Measurements from ENCODE around the gene ATXN1L. TPM values are rescaled to one million over a fixed set of nuclear protein-coding genes. Genes with fewer than 3 reads are reported as not detected.
"Not testable (repeated sequence)": the region's sequence is repeated elsewhere in the genome, so short reads cannot be mapped to it uniquely, and the experiment has no call there.

ATXN1L gene
- total RNA-seq, 3 donors from 2014 or later, result 15.3 to 17.3 (median 15.5) TPM

DNA sequence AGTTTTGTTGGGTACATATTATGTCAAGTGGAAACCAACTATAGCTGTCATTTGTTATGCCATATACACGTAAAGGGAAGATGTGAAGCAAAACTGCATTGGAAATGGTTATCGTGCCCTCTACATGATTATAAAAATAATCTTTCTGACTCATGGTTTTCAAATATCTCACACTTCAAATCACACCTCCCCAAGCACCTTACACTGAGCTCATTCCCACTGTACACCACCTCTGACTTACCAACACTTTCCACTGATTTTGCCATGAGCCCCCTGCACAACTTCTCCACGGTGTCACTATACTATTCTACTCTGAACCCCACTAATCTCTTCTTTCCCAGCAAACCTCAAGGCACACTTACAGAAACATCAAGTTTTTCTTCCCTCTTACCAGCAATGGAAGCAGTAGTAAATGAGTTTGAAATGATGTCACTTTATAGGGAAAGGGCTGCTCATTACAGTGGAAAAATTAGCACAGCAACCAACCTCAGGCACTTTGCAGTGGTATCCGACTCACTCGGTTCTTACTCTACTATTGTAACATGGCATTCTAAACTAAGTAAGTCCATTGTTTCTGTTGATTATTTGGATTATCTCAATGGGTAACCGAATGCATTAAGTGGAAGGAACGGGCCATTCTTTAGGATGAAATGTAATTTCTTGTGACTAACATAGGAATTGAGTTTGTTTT lies 19.5 kb downstream of the ATXN1L start:
- Mint-ChIP-seq H3K9me3 (no peaks in the 10 kb centered on the region), H3K36me3 (ENCODE audit: insufficient read depth) (peaks cover 16% of the 10 kb centered on the region), H3K27me3 (ENCODE audit: low read depth) (no peaks in the 10 kb centered on the region), H3K4me1 (ENCODE audit: low read depth) (peaks cover 9% of the 10 kb centered on the region), H3K4me3 (no peak overlapping the region)
- DNase-seq, result no peak
- peak; percentile 18 to 46 for ATAC-seq

DNA sequence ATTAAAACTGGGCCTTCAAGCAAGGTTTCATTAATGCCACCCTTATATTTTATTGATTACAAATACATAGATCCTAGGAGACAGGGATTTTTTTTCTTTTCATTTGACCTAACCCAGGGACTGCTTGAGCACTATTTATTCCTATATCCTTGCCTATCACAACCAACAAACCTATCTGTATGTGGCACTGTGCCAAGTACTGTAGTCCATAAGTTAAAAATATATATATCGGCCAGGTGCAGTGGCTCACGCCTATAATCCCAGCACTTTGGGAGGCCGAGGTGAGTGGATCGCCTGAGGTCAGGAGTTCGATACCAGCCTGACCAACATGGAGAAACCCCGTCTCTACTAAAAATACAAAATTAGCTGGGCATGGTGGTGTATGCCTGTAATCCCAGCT lies 21.4 kb downstream of the ATXN1L start:
- not testable (repeated sequence) for DNase-seq; H3K4me3 Mint-ChIP-seq; H3K9me3 Mint-ChIP-seq; ATAC-seq; H3K27me3 Mint-ChIP-seq (ENCODE audit: low read depth)
- Mint-ChIP-seq H3K36me3 (ENCODE audit: insufficient read depth) (peaks cover 12% of the 10 kb centered on the region), H3K4me1 (ENCODE audit: low read depth) (peaks cover 10% of the 10 kb centered on the region)

DNA sequence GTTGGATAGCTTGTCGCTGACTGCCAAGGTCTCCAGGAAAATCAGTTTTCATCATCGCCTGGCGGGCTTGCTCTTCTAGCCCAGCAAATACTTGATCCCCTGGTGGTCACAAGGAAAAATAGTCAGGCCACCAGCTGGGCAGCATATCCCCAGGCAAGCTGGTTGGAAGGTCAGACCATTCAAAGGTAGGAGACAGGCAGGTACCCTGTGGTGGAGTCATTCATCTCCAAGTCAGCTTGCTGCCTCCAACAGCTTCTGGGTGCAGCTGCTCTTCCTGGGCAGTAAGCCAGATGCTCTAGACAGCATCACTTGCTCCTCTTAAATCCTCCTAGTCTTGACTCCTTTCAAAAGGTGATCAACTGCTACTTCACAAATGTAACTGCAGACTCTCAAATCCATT lies 22.2 kb downstream of the ATXN1L start:
- Mint-ChIP-seq H3K9me3 (no peaks in the 10 kb centered on the region), H3K27me3 (ENCODE audit: low read depth) (no peaks in the 10 kb centered on the region), H3K36me3 (ENCODE audit: insufficient read depth) (peaks cover 12% of the 10 kb centered on the region), H3K4me3 (no peak overlapping the region), H3K4me1 (ENCODE audit: low read depth) (peaks cover 12% of the 10 kb centered on the region)
- ATAC-seq, result no peak
- DNase-seq, result no peak

DNA sequence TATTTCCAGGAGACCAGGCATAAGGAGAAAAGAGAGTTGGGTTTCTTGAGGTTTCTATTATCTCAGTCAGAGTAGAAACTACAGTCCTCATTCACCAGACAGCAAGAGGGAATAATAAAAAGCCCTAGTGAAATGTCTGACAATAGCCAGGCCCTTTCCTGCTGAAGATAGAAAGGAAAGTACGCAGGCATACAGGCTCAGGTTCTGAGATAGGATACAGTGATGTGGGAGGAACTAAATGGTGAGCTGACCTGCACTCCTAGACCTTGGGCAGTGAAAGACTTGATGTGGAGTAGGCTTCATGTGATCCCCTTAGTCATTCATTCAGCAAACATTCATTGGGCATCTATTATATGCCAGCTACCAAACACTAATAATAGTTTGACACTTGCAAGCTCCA lies 23.3 kb downstream of the ATXN1L start:
- ATAC-seq, result no peak
- Mint-ChIP-seq H3K4me1 (ENCODE audit: low read depth) (peaks cover 16% of the 10 kb centered on the region), H3K27me3 (ENCODE audit: low read depth) (no peaks in the 10 kb centered on the region), H3K36me3 (ENCODE audit: insufficient read depth) (peaks cover 12% of the 10 kb centered on the region), H3K9me3 (no peaks in the 10 kb centered on the region), H3K4me3 (no peak overlapping the region)
- DNase-seq, result no peak

DNA sequence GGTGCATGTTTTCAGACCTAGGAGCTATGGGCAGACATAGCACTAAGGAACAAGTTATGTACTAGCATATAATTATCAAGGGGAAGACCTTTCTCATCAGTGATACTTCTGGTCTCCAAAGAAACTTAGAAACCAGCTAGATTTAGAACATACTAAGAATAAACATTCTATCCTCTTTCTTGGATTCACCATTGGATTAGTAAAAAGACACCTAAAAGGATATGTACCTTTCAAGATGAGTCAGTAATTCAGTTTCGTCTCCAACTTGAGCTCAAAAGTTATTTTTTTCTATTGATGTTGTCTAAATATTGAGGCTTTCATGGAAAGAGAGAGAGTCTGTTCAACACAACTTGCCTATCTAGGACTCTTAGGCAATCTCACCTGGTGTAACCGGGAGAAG lies 25.0 kb downstream of the ATXN1L start:
- peaks cover 10% of the 10 kb centered on the region for H3K36me3 Mint-ChIP-seq (ENCODE audit: insufficient read depth)
- H3K9me3 Mint-ChIP-seq, result no peaks in the 10 kb centered on the region
- ATAC-seq, result no peak
- no peak overlapping the region for H3K4me3 Mint-ChIP-seq
- peaks cover 13% of the 10 kb centered on the region for H3K4me1 Mint-ChIP-seq (ENCODE audit: low read depth)
- DNase-seq, result no peak
- no peaks in the 10 kb centered on the region for H3K27me3 Mint-ChIP-seq (ENCODE audit: low read depth)

DNA sequence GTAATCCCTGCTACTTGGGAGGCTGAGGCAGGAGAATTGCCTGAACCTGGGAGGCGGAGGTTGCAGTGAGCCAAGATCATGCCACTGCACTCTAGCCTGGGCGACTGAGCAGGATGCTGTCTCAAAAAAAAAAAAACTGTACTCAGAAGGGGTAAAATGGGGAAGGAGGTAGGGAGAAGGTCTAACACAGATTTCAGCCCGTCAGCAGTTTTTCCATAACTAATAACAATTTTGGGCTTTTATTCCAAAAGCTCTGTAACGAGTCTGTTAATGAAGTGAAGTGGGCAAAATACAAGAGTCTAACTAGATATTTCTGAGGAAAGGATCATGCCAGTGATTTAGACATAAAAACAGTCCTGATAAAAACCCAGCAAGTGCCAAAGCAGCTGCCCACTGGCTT lies 27.4 kb downstream of the ATXN1L start:
- DNase-seq, result no peak
- peak overlapping the region; percentile 26 for H3K4me3 Mint-ChIP-seq
- peaks cover 8% of the 10 kb centered on the region for H3K36me3 Mint-ChIP-seq (ENCODE audit: insufficient read depth)
- no peaks in the 10 kb centered on the region for H3K9me3 Mint-ChIP-seq
- ATAC-seq, result no peak
- no peaks in the 10 kb centered on the region for H3K27me3 Mint-ChIP-seq (ENCODE audit: low read depth)
- peaks cover 14% of the 10 kb centered on the region for H3K4me1 Mint-ChIP-seq (ENCODE audit: low read depth)

DNA sequence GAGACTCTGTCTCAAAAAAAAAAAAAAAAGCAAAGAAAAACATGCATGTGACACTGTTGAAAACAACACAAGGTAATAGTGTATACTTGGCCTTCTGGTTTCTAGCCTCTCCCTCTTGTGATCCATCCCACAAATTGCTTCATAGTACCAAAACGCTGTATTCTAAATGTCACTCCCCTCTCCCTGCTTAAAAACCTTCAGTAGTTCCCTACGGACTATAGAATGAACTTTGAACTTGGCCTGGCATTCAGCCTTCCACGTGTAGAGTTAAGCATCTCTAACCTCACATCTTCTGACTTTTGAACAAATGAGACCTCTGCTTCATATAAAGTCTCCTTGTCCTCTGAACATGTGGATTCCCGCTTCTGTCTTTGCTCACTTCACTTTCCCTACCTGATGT lies 33.1 kb downstream of the ATXN1L start:
- Mint-ChIP-seq H3K27me3 (ENCODE audit: low read depth) (no peaks in the 10 kb centered on the region), H3K36me3 (ENCODE audit: insufficient read depth) (peaks cover 17% of the 10 kb centered on the region)
- ATAC-seq, result no peak

DNA sequence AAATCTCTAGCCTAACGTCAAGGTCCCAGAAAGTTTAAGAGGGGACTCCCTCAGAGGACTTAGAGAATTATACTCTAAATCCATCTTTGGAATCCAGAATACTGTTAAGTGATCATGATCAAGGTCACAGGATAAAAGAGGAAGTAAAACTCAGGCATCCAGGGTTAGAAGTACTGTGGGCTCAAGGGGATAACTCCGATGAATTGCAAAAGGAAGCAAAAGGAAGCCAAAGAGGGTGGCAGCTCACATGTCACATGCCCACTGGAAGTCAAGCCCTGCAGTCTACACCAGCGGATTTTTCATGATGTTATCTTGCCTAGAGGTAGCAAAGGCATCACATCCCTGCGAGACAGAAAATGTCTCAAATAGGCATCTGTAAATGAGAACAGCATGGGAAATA lies 34.4 kb downstream of the ATXN1L start:
- H3K27me3 Mint-ChIP-seq (ENCODE audit: low read depth), result no peaks in the 10 kb centered on the region
- peaks cover 50% of the 10 kb centered on the region for H3K4me1 Mint-ChIP-seq (ENCODE audit: low read depth)
- ATAC-seq (no peak), DNase-seq (no peak)
- no peak overlapping the region for H3K4me3 Mint-ChIP-seq
- H3K36me3 Mint-ChIP-seq (ENCODE audit: insufficient read depth), result peaks cover 17% of the 10 kb centered on the region
- H3K9me3 Mint-ChIP-seq, result no peaks in the 10 kb centered on the region

More for the DNA sequence above, 33.1 kb downstream of the ATXN1L start:
- Mint-ChIP-seq H3K4me1 (ENCODE audit: low read depth) (peaks cover 44% of the 10 kb centered on the region), H3K4me3 (no peak overlapping the region), H3K9me3 (no peaks in the 10 kb centered on the region)
- DNase-seq, result no peak

DNA sequence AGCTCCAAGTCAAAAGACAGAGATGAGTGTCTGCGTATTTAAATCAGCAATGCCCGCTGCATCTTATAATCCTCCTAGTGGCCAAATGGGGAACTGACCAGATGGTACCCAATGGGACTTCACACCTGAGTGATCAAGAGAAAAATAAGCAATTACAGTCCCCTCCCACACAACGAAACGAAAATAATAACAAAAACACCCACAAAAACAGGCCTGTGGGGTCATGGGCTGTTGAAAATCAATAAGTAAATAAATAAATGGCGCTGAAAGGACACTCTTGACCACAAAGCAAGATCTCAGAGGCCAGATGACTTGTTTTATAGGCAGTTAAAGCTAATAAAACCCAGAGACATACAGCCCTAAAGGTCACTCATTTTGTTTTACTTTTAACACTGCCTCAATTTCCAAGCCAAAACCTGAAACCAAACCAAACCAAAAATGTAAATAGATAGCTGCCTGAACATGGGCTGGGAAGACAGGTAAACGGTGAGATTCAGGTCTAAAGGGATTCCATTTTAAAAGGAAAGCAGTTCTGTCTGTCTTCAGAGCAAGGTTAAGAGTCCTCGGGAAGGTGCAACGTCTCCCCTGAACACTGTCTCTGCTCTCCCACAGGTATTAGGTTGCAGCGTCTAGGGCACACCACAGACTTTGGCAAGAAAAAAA lies 36.9 kb downstream of the ATXN1L start:
- peaks cover 13% of the 10 kb centered on the region for H3K36me3 Mint-ChIP-seq (ENCODE audit: insufficient read depth)
- H3K27me3 Mint-ChIP-seq (ENCODE audit: low read depth), result no peaks in the 10 kb centered on the region
- DNase-seq (peak; percentile 73), ATAC-seq (peak; percentile 34 to 50)
- peak overlapping the region; percentile 85 for H3K4me3 Mint-ChIP-seq
- no peaks in the 10 kb centered on the region for H3K9me3 Mint-ChIP-seq
- peaks cover 53% of the 10 kb centered on the region for H3K4me1 Mint-ChIP-seq (ENCODE audit: low read depth)

DNA sequence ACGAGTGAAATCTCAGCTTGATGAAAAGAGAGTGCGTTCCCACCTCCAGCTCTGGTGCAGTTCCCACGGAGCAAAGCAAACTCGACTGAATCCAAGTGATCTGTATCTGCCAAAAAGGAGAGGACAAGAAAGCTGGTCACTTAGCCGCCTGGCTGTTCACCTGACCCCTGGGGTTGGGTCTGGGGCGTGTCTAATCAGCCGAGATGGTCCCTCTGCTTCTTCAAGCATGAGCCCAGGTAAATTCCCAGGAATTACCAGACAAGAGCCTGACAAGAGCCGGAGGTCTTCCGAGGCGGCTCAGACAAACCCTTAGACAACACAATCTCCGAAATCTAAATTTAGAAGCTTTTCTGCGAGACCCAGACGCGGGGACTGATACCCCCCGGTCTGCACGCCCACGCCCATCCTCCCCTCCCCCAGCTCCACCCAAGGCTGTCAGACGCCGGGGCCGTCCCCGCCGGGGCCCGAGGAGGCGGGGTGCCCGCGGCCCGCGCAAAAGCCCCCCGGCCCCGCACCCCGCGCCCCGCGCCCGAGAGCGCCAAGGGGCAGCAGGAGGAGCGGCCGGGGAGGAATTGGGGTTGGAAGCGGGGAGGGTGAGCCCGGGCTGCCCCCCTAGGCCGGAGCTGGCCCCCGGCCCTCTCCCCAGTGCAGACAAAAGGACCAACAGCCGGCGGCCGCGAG lies 37.5 kb downstream of the ATXN1L start:
- H3K4me1 Mint-ChIP-seq (ENCODE audit: low read depth), result peaks cover 53% of the 10 kb centered on the region
- DNase-seq, result peak; percentile 67

DNA sequence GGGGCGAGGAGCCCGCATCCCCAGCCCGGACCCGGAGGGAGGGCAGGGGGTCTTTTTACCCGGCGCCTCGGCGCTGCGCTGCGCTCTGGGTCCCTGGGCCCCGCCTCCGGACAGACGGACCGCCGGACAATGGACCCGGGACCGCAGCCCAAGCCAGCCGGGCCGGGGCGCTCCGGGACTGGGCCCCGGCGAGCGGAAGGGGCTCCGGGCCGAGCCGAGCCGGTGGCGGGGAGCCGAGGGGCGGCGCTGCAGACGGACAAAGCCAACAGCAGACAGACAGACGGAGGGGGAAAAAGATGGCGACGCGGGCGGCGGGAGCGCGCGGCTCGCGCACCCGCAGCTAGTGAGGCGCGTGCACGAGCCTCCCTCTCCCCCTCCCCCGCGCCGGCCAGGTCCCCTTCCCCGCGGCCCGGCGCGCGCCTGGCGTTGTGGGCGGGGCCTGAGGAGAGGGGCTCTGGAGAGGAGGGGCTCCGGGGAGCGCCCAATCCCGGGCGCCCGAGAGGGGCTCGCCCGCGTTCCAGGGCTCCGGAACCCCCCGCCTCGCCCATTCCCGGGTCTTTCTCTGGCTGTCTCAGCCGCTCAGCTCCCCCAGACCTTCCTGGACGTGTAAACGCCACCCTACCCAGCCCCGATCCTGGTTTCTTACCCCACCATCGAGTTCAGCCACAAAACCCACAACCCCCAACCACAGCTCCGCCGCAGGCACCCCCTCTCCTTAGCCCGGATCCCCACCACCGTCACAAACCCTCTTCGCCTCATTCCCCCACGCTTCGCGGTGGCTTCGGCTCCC lies 38.3 kb downstream of the ATXN1L start, which contains the start of gene ZNF821:
Gene ZNF821 (minus strand): TSS at position 334 of the 790 bp plus-strand sequence. CDS start 4,236 bp downstream, outside the sequence.
- ATAC-seq, result peak; percentile 67 to 68
- Mint-ChIP-seq H3K27me3 (ENCODE audit: low read depth) (no peaks in the 10 kb centered on the region), H3K9me3 (no peaks in the 10 kb centered on the region), H3K4me1 (ENCODE audit: low read depth) (peaks cover 50% of the 10 kb centered on the region), H3K4me3 (peak within 1 kb of the TSS; percentile 94), H3K36me3 (ENCODE audit: insufficient read depth) (peaks cover 11% of the 10 kb centered on the region)
- peak; percentile 63 for DNase-seq

More for the DNA sequence above, 37.5 kb downstream of the ATXN1L start:
- ATAC-seq, result peak; percentile 40 to 46
- no peaks in the 10 kb centered on the region for H3K27me3 Mint-ChIP-seq (ENCODE audit: low read depth)
- peaks cover 13% of the 10 kb centered on the region for H3K36me3 Mint-ChIP-seq (ENCODE audit: insufficient read depth)
- H3K9me3 Mint-ChIP-seq, result no peaks in the 10 kb centered on the region
- H3K4me3 Mint-ChIP-seq, result peak overlapping the region; percentile 85

DNA sequence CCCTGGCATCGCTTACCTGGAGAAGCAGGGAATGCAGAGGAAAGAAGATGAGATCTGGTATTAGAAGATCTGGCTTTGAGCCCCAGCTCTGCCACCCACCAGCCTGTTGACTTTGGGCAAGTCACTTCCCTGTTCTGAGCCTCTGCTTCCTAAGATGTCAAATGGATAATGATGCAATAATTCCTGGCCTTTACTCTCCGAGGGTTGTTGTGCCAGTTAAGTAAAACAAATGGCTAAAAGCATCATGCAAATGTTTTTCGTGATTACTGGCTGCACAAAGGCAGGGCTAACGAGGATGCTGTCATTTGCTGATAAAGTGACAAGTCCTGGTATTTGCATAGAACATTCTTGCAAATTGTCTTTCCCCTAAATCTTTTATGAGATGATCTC lies 39.5 kb downstream of the ATXN1L start:
- H3K4me3 Mint-ChIP-seq, result peak overlapping the region; percentile 94

DNA sequence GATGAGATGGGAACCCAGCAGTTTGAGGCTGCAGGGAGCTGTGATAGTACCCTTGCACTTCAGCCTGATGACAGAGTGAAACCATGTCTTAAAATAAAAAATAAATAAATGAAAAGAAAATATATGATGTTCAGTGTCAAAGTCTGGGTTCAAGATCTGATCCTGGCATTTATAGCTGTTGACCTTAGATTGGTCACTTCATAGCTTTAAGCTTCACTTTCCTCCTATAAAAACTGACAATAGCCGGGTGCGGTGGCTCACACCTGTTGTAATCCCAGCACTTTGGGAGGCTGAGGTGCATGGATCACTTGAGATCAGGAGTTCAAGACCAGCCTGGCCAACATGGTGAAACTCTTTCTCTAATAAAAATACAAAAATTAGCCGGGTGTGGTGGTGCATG lies 43.4 kb downstream of the ATXN1L start:
- no peaks in the 10 kb centered on the region for H3K27me3 Mint-ChIP-seq (ENCODE audit: low read depth)
- no peak for DNase-seq
- peaks cover 12% of the 10 kb centered on the region for H3K4me1 Mint-ChIP-seq (ENCODE audit: low read depth)
- no peak overlapping the region for H3K4me3 Mint-ChIP-seq
- ATAC-seq, result no peak
- H3K9me3 Mint-ChIP-seq, result no peaks in the 10 kb centered on the region
- no peaks in the 10 kb centered on the region for H3K36me3 Mint-ChIP-seq (ENCODE audit: insufficient read depth)

More for the DNA sequence above, 39.5 kb downstream of the ATXN1L start:
- Mint-ChIP-seq H3K27me3 (ENCODE audit: low read depth) (no peaks in the 10 kb centered on the region), H3K9me3 (no peaks in the 10 kb centered on the region), H3K36me3 (ENCODE audit: insufficient read depth) (no peaks in the 10 kb centered on the region), H3K4me1 (ENCODE audit: low read depth) (peaks cover 38% of the 10 kb centered on the region)
- ATAC-seq, result no peak
- DNase-seq, result no peak

DNA sequence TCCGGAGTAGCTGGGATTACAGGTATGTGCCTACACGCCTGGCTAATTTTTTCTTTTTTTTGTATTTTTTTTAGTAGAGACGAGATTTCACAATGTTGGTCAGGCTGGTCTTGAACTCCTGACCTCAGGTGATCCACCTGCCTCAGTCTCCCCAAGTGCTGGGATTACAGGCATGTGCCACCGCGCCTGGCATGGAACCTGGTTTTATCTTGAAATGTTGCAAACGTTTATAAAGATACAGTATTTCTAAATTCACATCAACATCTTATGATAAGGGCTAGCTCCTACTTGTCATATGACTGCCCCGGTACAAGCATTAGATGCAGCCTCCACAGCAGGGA lies 48.1 kb downstream of the ATXN1L start:
- no peaks in the 10 kb centered on the region for H3K9me3 Mint-ChIP-seq

More for the DNA sequence above, 48.1 kb downstream of the ATXN1L start:
- peaks cover 2% of the 10 kb centered on the region for H3K36me3 Mint-ChIP-seq (ENCODE audit: insufficient read depth)
- H3K4me1 Mint-ChIP-seq (ENCODE audit: low read depth), result peaks cover 13% of the 10 kb centered on the region
- DNase-seq, result no peak
- H3K27me3 Mint-ChIP-seq (ENCODE audit: low read depth), result no peaks in the 10 kb centered on the region
- no peak for ATAC-seq
- H3K4me3 Mint-ChIP-seq, result peak overlapping the region; percentile 97

All from activated T-cell treated with anti-CD3 and anti-CD28 coated beads, Interleukin-2, amount 50 U/mL, for 4 hours (primary cell).